Naive thymus-derived CD4-positive, alpha-beta T cell (primary cell): Measurements from ENCODE around the gene DCUN1D1. TPM values are rescaled to one million over a fixed set of nuclear protein-coding genes. Genes with fewer than 3 reads are reported as not detected.

Experiments
- ATAC-seq: fragments of 150-1000 bp; cut with Tn5 transposase; 2 replicates; pipeline ENCODE4 v1.10.0; 2021; ENCODE audit warnings: mild to moderate bottlenecking, moderate library complexity
- CTCF ChIA-PET: fragments of 350-600 bp; sonication (Branson Sonifier 250); formaldehyde crosslinking; loops from one replicate; lab custom pipeline; 2021; ENCODE audit warnings: antibody characterized with exemption; lab: Charles Lee
- POLR2A ChIA-PET: fragments of 350-600 bp; sonication (Branson Sonifier 250); formaldehyde crosslinking; loops from one replicate; lab custom pipeline; 2021; ENCODE audit warnings: antibody characterized with exemption, inconsistent platforms; lab: Charles Lee
- DNase-seq, 9 donors: peaks; one replicate each; pipeline versions ENCODE4 v3.0.0 to v3.0.0-alpha.2; 2020 to 2022; ENCODE audit warnings: mixed read lengths in 1 of 9
- H3K27ac ChIP-seq: one replicate; pipeline ENCODE4 v1.7.0; 2013; ENCODE audit warnings: mild to moderate bottlenecking, low read depth, low read length, moderate library complexity
- H3K27me3 ChIP-seq, 2 donors: one replicate each; pipeline ENCODE4 v1.7.0; 2013; ENCODE audit warnings: low read length in 2 of 2, mild to moderate bottlenecking in 2 of 2, moderate library complexity in 2 of 2; ENCODE audit not compliant: control insufficient read depth in 2 of 2, insufficient read depth in 2 of 2
- H3K36me3 ChIP-seq, 3 experiments: 1 replicate in 2 of 3; 2 replicates in 1 of 3; pipeline ENCODE4 v1.7.0; 2013; ENCODE audit warnings: low read length in 3 of 3, mild to moderate bottlenecking in 3 of 3, moderate library complexity in 1 of 3; ENCODE audit not compliant: insufficient read depth in 3 of 3, control insufficient read depth in 2 of 3
- H3K4me1 ChIP-seq, 2 donors: one replicate each; pipeline ENCODE4 v1.7.0; 2013; ENCODE audit warnings: low read length in 2 of 2, mild to moderate bottlenecking in 2 of 2, moderate library complexity in 1 of 2; ENCODE audit not compliant: control insufficient read depth in 2 of 2, insufficient read depth in 2 of 2
- H3K4me3 ChIP-seq: 2 replicates; pipeline ENCODE4 v1.7.0; 2013; ENCODE audit warnings: mild to moderate bottlenecking, low read length
- H3K9me3 ChIP-seq, 3 experiments: 1 replicate in 2 of 3; 2 replicates in 1 of 3; pipeline ENCODE4 v1.7.0; 2013; ENCODE audit warnings: low read length in 3 of 3; ENCODE audit not compliant: control insufficient read depth in 2 of 3
- H3K27ac Mint-ChIP-seq, 9 donors: one replicate each; pipeline ENCODE4 v1.8.0; 2020 to 2022; ENCODE audit warnings: mixed read lengths in 9 of 9, mild to moderate bottlenecking in 8 of 9, moderate library complexity in 5 of 9, inconsistent platforms in 2 of 9
- H3K27me3 Mint-ChIP-seq, 5 donors: one replicate each; pipeline ENCODE4 v1.8.0; 2021 to 2022; ENCODE audit warnings: mixed read lengths in 5 of 5, mild to moderate bottlenecking in 1 of 5
- H3K36me3 Mint-ChIP-seq, 5 donors: one replicate each; pipeline ENCODE4 v1.8.0; 2020 to 2022; ENCODE audit warnings: mixed read lengths in 5 of 5, mild to moderate bottlenecking in 3 of 5, inconsistent platforms in 1 of 5
- H3K4me1 Mint-ChIP-seq, 7 donors: one replicate each; pipeline ENCODE4 v1.8.0; 2020 to 2022; ENCODE audit warnings: mixed read lengths in 7 of 7, mild to moderate bottlenecking in 3 of 7, inconsistent platforms in 1 of 7
- H3K4me3 Mint-ChIP-seq, 10 donors: one replicate each; pipeline ENCODE4 v1.8.0; 2020 to 2022; ENCODE audit warnings: mild to moderate bottlenecking in 10 of 10, mixed read lengths in 10 of 10, moderate library complexity in 6 of 10, inconsistent platforms in 2 of 10
- H3K9me3 Mint-ChIP-seq, 11 donors: one replicate each; pipeline ENCODE4 v1.8.0; 2020 to 2022; ENCODE audit warnings: mixed read lengths in 11 of 11, mild to moderate bottlenecking in 4 of 11, inconsistent platforms in 1 of 11, moderate library complexity in 1 of 11
- intact Hi-C, 2 donors: fragments of 100-400 bp; cut with micrococcal nuclease; formaldehyde crosslinking; loops; one replicate each; pipeline ENCODE4 v1.15.1; 2023
- polyA plus RNA-seq, 2 donors: library from polyadenylated mRNA; unstranded; fragments of 300-500 nt; fragmentation: Illumina TruSeq; gene quantifications; one replicate each; pipeline ENCODE4 v1.2.3, GENCODE V29; 2021
- total RNA-seq, 6 experiments: library from RNA in 5 of 6; stranded (reverse) in 5 of 6; gene quantifications; 1 replicate in 5 of 6; 2 replicates in 1 of 6; pipeline ENCODE4 v1.2.3 and lab custom pipeline; 2021 to 2026

The DCUN1D1 gene
- total and polyA plus RNA-seq, 7 experiments from 2014 or later, result 22.2 to 53.0 (median 31.1) TPM

GRCh38 chr3:182969853-182970252 lies 10.5 kb downstream of the DCUN1D1 start:
- DNase-seq (no peak), ATAC-seq (no peak)
- Mint-ChIP-seq H3K9me3 (no peaks in the 10 kb centered on the region), H3K27ac (peak overlapping the region in 1 of 9 donors; percentile 26), H3K36me3 (peaks cover 0 to 10% (median 7%) of the 10 kb centered on the region in 5 donors), H3K4me1 (peaks cover 38 to 78% (median 73%) of the 10 kb centered on the region in 7 donors), H3K27me3 (no peaks in the 10 kb centered on the region), H3K4me3 (no peak overlapping the region)
- CTCF ChIA-PET, result no interaction called here
- Histone ChIP-seq H3K36me3 (no peaks in the 10 kb centered on the region), H3K27me3 (no peaks in the 10 kb centered on the region), H3K9me3 (no peaks in the 10 kb centered on the region), H3K4me3 (no peak overlapping the region), H3K4me1 (peaks cover 0 to 17% of the 10 kb centered on the region in 2 donors), H3K27ac (no peak overlapping the region)
- POLR2A ChIA-PET, result interaction anchor here (0.6 to 2.4 kb wide), 2 partner anchors 9 to 197 kb away, joined by 6 to 17 read pairs; no protein-coding TSS in a partner anchor
- intact Hi-C loops, result loop anchor here in 1 of 2 donors (1.0 kb wide), 1 partner anchor 9 kb away; no protein-coding TSS in a partner anchor

DNA sequence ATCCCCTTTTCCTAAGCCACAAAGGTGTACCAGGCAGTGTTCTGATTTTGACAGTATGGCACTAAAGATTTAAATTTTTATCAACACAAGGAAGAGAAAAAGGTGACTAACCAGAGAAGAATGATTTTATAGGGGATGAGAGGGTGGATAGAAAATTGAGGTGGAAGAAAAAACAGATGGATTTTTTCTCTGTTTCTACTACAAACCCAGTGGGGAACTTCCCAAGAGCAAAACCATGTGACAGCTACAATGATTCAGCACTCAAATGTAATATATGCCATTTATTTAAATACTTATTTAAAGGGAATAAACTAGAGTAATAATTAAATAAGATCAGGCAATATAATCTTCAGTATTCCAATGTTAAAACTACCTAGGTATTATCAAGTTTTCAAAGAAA lies 11.1 kb downstream of the DCUN1D1 start:
- Mint-ChIP-seq H3K4me1 (peaks cover 38 to 80% (median 72%) of the 10 kb centered on the region in 7 donors), H3K27me3 (no peaks in the 10 kb centered on the region), H3K4me3 (no peak overlapping the region), H3K27ac (peak overlapping the region in 3 of 9 donors; percentile 0 to 87 (median 17)), H3K36me3 (peaks cover 0 to 10% (median 7%) of the 10 kb centered on the region in 5 donors), H3K9me3 (no peaks in the 10 kb centered on the region)
- DNase-seq, result no peak
- no peak for ATAC-seq
- Histone ChIP-seq H3K36me3 (no peaks in the 10 kb centered on the region), H3K4me1 (peaks cover 0 to 17% of the 10 kb centered on the region in 2 donors), H3K27me3 (no peaks in the 10 kb centered on the region), H3K27ac (no peak overlapping the region), H3K9me3 (no peaks in the 10 kb centered on the region), H3K4me3 (no peak overlapping the region)
- intact Hi-C loops, result loop anchor here in 1 of 2 donors (1.0 kb wide), 1 partner anchor 10 kb away; no protein-coding TSS in a partner anchor
- CTCF ChIA-PET, result no interaction called here
- POLR2A ChIA-PET, result interaction anchor here (0.6 to 2.4 kb wide), 2 partner anchors 9 to 198 kb away, joined by 6 to 17 read pairs; no protein-coding TSS in a partner anchor

DNA sequence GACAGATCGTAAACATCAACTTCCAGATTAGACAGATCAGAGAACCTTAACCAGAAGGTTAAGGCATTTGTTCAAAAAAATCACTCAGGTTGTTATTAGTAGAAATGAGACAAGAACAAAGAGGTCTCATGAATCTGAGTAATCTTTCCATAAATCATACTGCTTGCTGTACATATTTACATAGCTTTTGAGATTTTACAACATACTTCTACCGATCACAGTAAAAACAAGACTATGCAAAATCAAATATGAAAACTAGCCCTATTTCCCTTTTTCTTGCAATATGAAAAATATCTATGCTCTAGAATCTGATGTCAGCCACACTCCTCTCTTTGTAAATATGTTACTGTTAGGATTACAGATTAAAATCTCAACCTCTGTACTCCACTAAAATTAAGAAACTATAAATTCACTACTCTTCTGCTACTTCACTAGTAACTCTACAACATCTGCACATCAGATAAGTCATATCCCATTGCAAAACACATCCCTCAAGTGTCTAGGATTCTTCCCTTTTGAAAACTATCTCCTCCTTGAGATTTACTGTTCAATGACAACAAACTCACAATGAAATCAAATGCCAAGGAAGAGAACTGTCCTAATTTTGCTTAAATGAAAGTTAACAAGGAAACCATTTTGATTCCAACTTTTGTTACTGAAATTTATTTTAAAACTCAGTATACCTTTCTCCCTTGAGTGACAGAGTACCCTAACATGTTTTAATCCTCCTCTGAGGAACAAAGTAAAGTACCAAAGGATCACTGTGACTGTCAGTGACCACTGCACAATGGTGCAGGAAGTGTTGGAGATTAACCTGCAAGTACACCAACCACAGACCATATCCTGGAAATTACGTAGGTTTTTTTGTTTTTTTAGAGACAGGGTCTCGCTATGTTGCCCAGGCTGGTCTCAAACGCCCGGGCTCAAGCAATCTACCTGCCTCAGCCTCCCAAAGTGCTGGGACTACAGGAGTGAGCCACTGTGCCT lies 12.8 kb downstream of the DCUN1D1 start:
- peaks cover 41 to 73% (median 69%) of the 10 kb centered on the region in 7 donors for H3K4me1 Mint-ChIP-seq
- peak overlapping the region in 8 of 9 donors; percentile 57 to 91 (median 72) for H3K27ac Mint-ChIP-seq
- Histone ChIP-seq H3K27me3 (no peaks in the 10 kb centered on the region), H3K4me1 (peaks cover 0 to 17% of the 10 kb centered on the region in 2 donors), H3K9me3 (no peaks in the 10 kb centered on the region), H3K4me3 (no peak overlapping the region), H3K27ac (no peak overlapping the region), H3K36me3 (no peaks in the 10 kb centered on the region)
- H3K36me3 Mint-ChIP-seq, result peaks cover 3 to 16% (median 10%) of the 10 kb centered on the region in 5 donors
- ChIA-PET CTCF (no interaction called here), POLR2A (interaction anchor here (1.2 kb wide), 1 partner anchor 14 kb away, joined by 5 read pairs; no protein-coding TSS in a partner anchor)
- DNase-seq, result peak in 5 of 9 donors; percentile 28 to 49 (median 41)
- peak; percentile 67 for ATAC-seq
- no peaks in the 10 kb centered on the region for H3K9me3 Mint-ChIP-seq
- intact Hi-C loops, result no loop called here
- peak overlapping the region in 9 of 10 donors; percentile 6 to 61 (median 49) for H3K4me3 Mint-ChIP-seq
- H3K27me3 Mint-ChIP-seq, result no peaks in the 10 kb centered on the region

DNA sequence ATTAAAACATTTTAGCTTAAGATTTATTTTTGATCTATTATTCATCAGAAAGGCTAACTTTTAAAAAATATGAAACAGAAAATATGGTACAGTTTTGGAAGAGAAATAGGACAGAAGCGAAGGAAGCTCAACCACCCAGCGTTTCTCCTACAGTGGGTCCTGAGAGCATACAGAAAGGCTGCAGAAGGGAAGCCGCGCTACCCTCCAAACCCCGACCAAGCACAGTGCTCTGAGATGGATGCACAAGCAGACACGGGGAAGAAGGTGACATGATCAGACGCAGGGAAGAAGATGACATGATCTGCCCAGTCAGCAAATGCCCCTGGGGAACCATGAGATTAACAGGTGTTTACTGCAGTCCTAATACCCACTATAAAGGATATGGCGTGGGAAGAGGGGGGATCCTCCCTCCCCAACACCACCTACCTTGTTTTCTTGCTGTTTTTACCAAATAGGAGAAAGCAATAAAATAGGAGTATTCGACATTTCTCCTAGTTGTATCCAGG lies 14.4 kb downstream of the DCUN1D1 start:
- Mint-ChIP-seq H3K27me3 (no peaks in the 10 kb centered on the region), H3K36me3 (peaks cover 3 to 22% (median 11%) of the 10 kb centered on the region in 5 donors), H3K4me1 (peaks cover 34 to 61% (median 57%) of the 10 kb centered on the region in 7 donors), H3K9me3 (no peaks in the 10 kb centered on the region), H3K4me3 (no peak overlapping the region), H3K27ac (peak overlapping the region in 4 of 9 donors; percentile 37 to 88 (median 70))
- Histone ChIP-seq H3K36me3 (peaks cover 0 to 9% (median 0%) of the 10 kb centered on the region in 3 experiments), H3K9me3 (no peaks in the 10 kb centered on the region), H3K4me3 (no peak overlapping the region), H3K27me3 (no peaks in the 10 kb centered on the region), H3K4me1 (peaks cover 0 to 17% of the 10 kb centered on the region in 2 donors), H3K27ac (no peak overlapping the region)
- intact Hi-C loops, result loop anchor here in 1 of 2 donors (2.0 kb wide), 1 partner anchor 13 kb away; no protein-coding TSS in a partner anchor
- CTCF ChIA-PET, result interaction anchor here (0.6 kb wide), 1 partner anchor 12 kb away, joined by 3 read pairs; no protein-coding TSS in a partner anchor
- DNase-seq, result no peak
- POLR2A ChIA-PET, result no interaction called here
- ATAC-seq, result no peak

DNA sequence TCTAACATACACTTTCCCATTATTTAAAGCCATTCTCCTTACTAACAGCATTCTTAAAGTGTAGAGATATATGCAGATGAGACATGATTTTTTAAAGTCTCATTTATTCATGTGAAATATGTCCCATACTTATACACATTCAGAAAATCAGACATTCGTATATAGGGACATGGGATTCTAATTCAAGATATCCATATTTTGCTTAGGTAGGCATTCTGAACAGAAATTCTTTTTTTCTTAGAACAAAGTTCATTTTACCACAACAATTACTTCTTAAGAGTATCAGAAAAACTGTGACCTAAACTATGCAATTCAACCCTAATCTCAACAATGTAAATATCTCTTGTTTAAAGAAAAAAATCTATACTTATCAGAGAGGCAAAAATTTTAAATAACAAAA lies 16.2 kb downstream of the DCUN1D1 start:
- Mint-ChIP-seq H3K27me3 (no peaks in the 10 kb centered on the region), H3K27ac (no peak overlapping the region), H3K36me3 (peaks cover 3 to 31% (median 16%) of the 10 kb centered on the region in 5 donors), H3K4me3 (no peak overlapping the region), H3K9me3 (no peaks in the 10 kb centered on the region), H3K4me1 (peaks cover 35 to 53% (median 47%) of the 10 kb centered on the region in 7 donors)
- Histone ChIP-seq H3K27me3 (no peaks in the 10 kb centered on the region), H3K4me3 (no peak overlapping the region), H3K27ac (no peak overlapping the region), H3K4me1 (peaks cover 0 to 15% of the 10 kb centered on the region in 2 donors), H3K36me3 (peaks cover 0 to 17% (median 0%) of the 10 kb centered on the region in 3 experiments), H3K9me3 (no peaks in the 10 kb centered on the region)
- intact Hi-C loops, result loop anchor here in 1 of 2 donors (2.0 kb wide), 1 partner anchor 15 kb away; no protein-coding TSS in a partner anchor
- ChIA-PET CTCF (no interaction called here), POLR2A (no interaction called here)
- DNase-seq (no peak), ATAC-seq (no peak)

DNA sequence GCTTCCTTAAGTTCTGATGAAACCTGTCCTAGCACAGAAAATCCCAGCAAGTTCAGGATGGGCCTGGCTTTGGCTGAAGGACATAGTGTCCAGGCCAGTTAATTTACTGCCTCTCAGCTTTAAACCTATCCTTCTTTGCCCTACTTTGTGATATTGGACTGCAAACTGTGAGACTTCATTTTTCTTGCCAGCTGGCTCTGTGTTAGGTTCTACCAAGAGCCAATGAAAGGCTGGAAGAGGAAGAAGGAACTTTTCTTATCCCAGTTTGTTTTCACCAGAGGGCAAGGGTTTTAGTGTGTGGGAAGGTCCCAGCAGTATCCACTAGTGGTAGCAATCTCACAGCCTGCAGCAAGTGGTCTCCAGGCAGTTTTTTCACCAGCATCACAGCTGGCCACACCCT lies 18.2 kb downstream of the DCUN1D1 start:
- Histone ChIP-seq H3K9me3 (no peaks in the 10 kb centered on the region), H3K4me1 (peaks cover 0 to 2% of the 10 kb centered on the region in 2 donors), H3K4me3 (no peak overlapping the region), H3K36me3 (peaks cover 0 to 17% (median 0%) of the 10 kb centered on the region in 3 experiments), H3K27me3 (no peaks in the 10 kb centered on the region), H3K27ac (no peak overlapping the region)
- intact Hi-C loops, result no loop called here
- Mint-ChIP-seq H3K27me3 (no peaks in the 10 kb centered on the region), H3K9me3 (no peaks in the 10 kb centered on the region), H3K4me3 (no peak overlapping the region), H3K36me3 (peaks cover 3 to 43% (median 20%) of the 10 kb centered on the region in 5 donors), H3K4me1 (peaks cover 24 to 34% (median 30%) of the 10 kb centered on the region in 7 donors), H3K27ac (no peak overlapping the region)
- DNase-seq (no peak), ATAC-seq (no peak)
- CTCF ChIA-PET, result interaction anchor here (0.5 to 0.6 kb wide), 3 partner anchors 260 to 1936 kb away, joined by 3 to 5 read pairs (median 4); no protein-coding TSS in a partner anchor
- POLR2A ChIA-PET, result no interaction called here
